Esophagus squamous epithelium (tissue), 4 donors: ENCODE results near the gene SMYD2.

Experiments
- CTCF ChIP-seq, 6 experiments: fragments of 450-650 bp in 4 of 6; fragments of 200-600 bp in 2 of 6; sonication (generic) in 2 of 6; IDR thresholded peaks; one replicate each; pipeline ENCODE4 v1.5.1; 2016 to 2019; ENCODE audit warnings: antibody characterized with exemption in 6 of 6, mild to moderate bottlenecking in 4 of 6, moderate library complexity in 4 of 6
- POLR2A ChIP-seq, 4 donors: fragments of 450-650 bp; IDR thresholded peaks; one replicate each; pipeline ENCODE4 v1.6.1; 2017; ENCODE audit warnings: antibody characterized with exemption in 4 of 4, mild to moderate bottlenecking in 4 of 4, moderate library complexity in 3 of 4

- no peak for TF ChIP-seq POLR2A (IDR thresholded peaks at IDR 0.05)
- TF ChIP-seq CTCF (IDR thresholded peaks at IDR 0.05), result no peak
Measured at GRCh38 chr1:214380986-214381695, 100.2 kb downstream of the SMYD2 start.
